Sigmoid colon (tissue), 4 donors: ENCODE data around the gene TBC1D13.

Source experiments
- EP300 ChIP-seq, 4 donors: sonication (generic); formaldehyde crosslinking; IDR thresholded peaks; one replicate each; pipeline ENCODE4 v1.6.1; 2017; ENCODE audit warnings: antibody characterized with exemption in 4 of 4
- POLR2A ChIP-seq, 2 donors: fragments of 450-650 bp; IDR thresholded peaks; one replicate each; pipeline ENCODE4 v1.6.1; 2016; ENCODE audit warnings: antibody characterized with exemption in 2 of 2, mild to moderate bottlenecking in 2 of 2, moderate library complexity in 2 of 2
- POLR2AphosphoS5 ChIP-seq, 4 donors: sonication (generic); formaldehyde crosslinking; IDR thresholded peaks; one replicate each; pipeline ENCODE4 v1.6.1; 2017; ENCODE audit warnings: antibody characterized with exemption in 4 of 4
- TF ChIP-seq, protein P1 (sequence below), 4 experiments: fragments of 450-650 bp in 3 of 4; fragments of 200-600 bp in 1 of 4; IDR thresholded peaks; one replicate each; pipeline ENCODE4 v1.5.1; 2016 to 2019; ENCODE audit warnings: antibody characterized with exemption in 4 of 4, mild to moderate bottlenecking in 3 of 4, moderate library complexity in 2 of 4

DNA sequence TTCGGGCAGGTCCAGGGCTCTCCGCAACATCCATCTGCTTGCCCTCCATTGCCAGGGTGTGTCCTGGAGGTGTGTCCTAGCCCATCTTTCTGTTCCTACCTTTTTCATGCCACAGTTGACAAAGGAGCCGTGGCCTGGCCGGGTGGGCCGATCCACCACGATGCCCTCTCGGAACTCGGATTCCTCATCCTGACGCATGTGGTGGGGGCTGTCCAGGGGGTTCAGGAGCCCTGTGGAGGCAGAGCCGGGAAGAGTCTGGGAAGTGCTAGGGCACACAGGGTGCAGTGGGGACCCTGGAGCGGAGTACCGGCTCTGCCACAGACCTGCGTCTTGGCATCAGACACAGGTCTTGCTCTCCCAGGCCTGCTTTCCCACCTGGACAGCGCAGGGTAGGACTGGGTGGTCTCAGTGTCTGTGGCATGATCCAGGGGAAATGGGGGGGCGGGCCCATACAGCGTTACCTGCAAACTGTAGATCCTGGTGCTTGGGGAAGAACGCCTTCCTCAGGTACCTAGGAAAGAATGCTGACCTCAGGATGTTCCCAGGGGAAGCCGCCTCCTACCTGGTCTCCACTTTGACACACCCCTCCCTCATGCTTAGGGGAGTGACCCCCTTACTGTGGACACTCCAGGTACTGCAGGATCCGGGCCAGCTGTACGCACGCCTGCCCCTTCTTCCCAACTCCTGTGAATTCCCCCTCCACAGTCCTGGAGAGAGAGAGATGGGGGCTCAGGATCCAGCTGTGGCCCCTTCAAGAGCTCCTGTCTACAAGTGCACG lies 39.1 kb downstream of the TBC1D13 start:
- TF ChIP-seq, protein P1, sequence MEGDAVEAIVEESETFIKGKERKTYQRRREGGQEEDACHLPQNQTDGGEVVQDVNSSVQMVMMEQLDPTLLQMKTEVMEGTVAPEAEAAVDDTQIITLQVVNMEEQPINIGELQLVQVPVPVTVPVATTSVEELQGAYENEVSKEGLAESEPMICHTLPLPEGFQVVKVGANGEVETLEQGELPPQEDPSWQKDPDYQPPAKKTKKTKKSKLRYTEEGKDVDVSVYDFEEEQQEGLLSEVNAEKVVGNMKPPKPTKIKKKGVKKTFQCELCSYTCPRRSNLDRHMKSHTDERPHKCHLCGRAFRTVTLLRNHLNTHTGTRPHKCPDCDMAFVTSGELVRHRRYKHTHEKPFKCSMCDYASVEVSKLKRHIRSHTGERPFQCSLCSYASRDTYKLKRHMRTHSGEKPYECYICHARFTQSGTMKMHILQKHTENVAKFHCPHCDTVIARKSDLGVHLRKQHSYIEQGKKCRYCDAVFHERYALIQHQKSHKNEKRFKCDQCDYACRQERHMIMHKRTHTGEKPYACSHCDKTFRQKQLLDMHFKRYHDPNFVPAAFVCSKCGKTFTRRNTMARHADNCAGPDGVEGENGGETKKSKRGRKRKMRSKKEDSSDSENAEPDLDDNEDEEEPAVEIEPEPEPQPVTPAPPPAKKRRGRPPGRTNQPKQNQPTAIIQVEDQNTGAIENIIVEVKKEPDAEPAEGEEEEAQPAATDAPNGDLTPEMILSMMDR (IDR thresholded peaks at IDR 0.05): no peak
- TF ChIP-seq POLR2A (IDR thresholded peaks at IDR 0.05) (no peak), EP300 (IDR thresholded peaks at IDR 0.05) (no peak), POLR2AphosphoS5 (IDR thresholded peaks at IDR 0.05) (no peak)
